ENCODE data around the gene KCNG2.

GRCh38 chr18:79805211-79805887, 7.6 kb downstream of the KCNG2 start:
- no peak for TF ChIP-seq CTCF (conservative IDR thresholded peaks at IDR 0.05)
- no peak for TF ChIP-seq ZFX (IDR thresholded peaks at IDR 0.05)
